ENCODE results near the gene NUBPL.
"Not testable (repeated sequence)": the region's sequence is repeated elsewhere in the genome, so short reads cannot be mapped to it uniquely, and the experiment has no call there.

NUBPL gene

DNA sequence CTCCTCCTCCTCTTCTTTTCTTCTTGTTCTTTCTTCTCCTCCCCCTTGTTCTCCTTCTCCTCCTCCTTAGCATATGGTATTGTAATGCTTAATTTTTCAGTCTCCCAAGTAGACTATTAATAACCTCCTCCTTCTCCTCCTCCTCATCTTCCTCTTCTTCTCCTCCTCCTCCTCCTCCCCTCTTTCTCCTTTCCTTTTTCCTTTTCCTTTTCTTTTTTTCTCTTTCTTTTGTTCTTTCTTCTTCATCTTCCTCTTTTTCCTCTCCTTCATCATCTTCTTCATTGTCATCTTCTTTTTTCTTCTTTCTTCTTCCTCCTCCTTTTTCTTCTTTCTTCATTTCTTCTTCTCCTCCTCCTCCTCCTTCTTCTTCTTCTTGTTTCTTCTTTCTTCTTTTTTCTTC, 264.3 kb downstream of the NUBPL start:
- H3K9me3 Mint-ChIP-seq: no peaks in the 10 kb centered on the region
- DNase-seq (ENCODE audit: low spot score in 2 of 2) (no peak), ATAC-seq (no peak)
- no peak overlapping the region for H3K27ac Mint-ChIP-seq
- H3K4me1 Mint-ChIP-seq: no peaks in the 10 kb centered on the region
- no peak overlapping the region for H3K4me3 Mint-ChIP-seq
- peaks cover 6% of the 10 kb centered on the region for H3K36me3 Mint-ChIP-seq

DNA sequence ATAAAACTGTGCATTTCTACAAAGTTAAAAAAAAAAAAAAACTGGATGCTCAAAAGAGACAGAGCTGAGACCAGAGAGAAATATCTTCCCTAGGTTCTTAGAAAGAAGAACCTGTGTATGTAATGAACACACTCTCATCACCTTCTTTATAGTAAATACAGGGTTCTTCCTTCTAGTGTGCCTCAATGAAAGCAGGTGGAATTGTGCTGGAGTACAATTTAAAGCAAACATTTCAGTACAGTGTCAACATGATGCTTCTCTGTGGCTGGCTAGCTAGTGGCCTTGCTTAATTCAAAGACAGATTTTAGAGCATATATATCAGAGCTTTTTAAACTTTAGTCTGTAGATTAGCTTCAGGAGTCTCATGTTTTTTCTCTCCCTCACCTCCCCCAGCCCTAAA, 266.1 kb downstream of the NUBPL start:
- Mint-ChIP-seq H3K36me3 (peaks cover 6% of the 10 kb centered on the region), H3K4me3 (no peak overlapping the region), H3K9me3 (no peaks in the 10 kb centered on the region), H3K4me1 (no peaks in the 10 kb centered on the region), H3K27ac (no peak overlapping the region)
- ATAC-seq: no peak
- DNase-seq (ENCODE audit: low spot score in 2 of 2): no peak

- Mint-ChIP-seq H3K36me3 (peaks cover 6% of the 10 kb centered on the region), H3K9me3 (no peaks in the 10 kb centered on the region), H3K4me3 (no peak overlapping the region), H3K27ac (no peak overlapping the region), H3K4me1 (no peaks in the 10 kb centered on the region)
- no peak for ATAC-seq
- DNase-seq (ENCODE audit: low spot score in 2 of 2): no peak
These were observed 268.0 kb downstream of the NUBPL start for GRCh38 chr14:31828946-31829868.

DNA sequence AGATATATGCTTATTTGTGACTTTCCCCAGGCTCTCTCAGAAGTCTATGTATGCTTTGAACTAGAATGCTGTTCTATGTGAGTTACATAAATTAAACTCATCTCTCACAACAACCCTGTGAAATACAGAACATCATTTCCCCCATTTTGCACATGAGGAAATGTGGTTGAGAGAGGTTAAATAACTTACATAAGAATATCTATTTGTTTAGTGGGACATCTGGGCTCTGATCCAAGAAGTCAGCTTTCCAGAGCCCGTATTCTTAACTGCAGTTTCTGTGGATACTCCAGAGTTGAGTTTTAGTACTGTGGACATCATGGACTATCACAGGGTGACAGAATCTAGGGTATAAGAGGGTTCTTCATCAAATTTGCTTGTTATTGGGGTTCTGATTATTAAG, 273.4 kb downstream of the NUBPL start:
- no peak overlapping the region for H3K4me3 Mint-ChIP-seq
- ATAC-seq (no peak), DNase-seq (ENCODE audit: low spot score in 2 of 2) (no peak)
- no peaks in the 10 kb centered on the region for H3K36me3 Mint-ChIP-seq
- no peaks in the 10 kb centered on the region for H3K4me1 Mint-ChIP-seq
- H3K9me3 Mint-ChIP-seq: no peaks in the 10 kb centered on the region
- no peak overlapping the region for H3K27ac Mint-ChIP-seq

- H3K9me3 Mint-ChIP-seq: no peaks in the 10 kb centered on the region
- no peak overlapping the region for H3K4me3 Mint-ChIP-seq
- no peak overlapping the region for H3K27ac Mint-ChIP-seq
- H3K36me3 Mint-ChIP-seq: no peaks in the 10 kb centered on the region
- DNase-seq (ENCODE audit: low spot score in 2 of 2): no peak
- peak; percentile 13 for ATAC-seq
- H3K4me1 Mint-ChIP-seq: no peaks in the 10 kb centered on the region
These were observed 273.8 kb downstream of the NUBPL start for GRCh38 chr14:31835049-31835448.

DNA sequence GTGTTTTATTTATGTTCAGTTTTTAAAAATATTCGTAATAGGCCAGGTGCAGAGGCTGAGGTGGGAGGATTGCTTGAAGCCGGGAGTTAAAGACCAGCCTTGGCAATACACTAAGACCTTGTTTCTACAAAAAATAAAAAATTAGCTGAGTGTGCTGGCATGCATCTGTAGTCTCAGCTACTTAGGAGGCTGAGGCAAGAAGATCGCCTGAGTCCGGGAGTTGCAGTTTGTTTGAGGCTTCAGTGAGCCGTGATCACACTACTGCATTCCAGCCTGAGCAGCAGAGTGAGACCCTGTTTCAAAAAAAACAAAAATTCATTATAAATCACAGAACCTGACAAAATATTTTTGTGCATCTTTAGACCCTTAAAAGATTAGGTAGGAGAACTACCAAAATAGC, 275.8 kb downstream of the NUBPL start:
- Mint-ChIP-seq H3K4me1 (no peaks in the 10 kb centered on the region), H3K36me3 (no peaks in the 10 kb centered on the region), H3K9me3 (no peaks in the 10 kb centered on the region), H3K4me3 (no peak overlapping the region), H3K27ac (no peak overlapping the region)
- DNase-seq (ENCODE audit: low spot score in 2 of 2): no peak
- no peak for ATAC-seq

- H3K4me1 Mint-ChIP-seq: no peaks in the 10 kb centered on the region
- ATAC-seq (no peak), DNase-seq (ENCODE audit: low spot score in 2 of 2) (no peak)
- no peak overlapping the region for H3K27ac Mint-ChIP-seq
- H3K36me3 Mint-ChIP-seq: peaks cover 8% of the 10 kb centered on the region
- no peak overlapping the region for H3K4me3 Mint-ChIP-seq
- no peaks in the 10 kb centered on the region for H3K9me3 Mint-ChIP-seq
These were observed 281.7 kb downstream of the NUBPL start for GRCh38 chr14:31842899-31843298.

- DNase-seq (ENCODE audit: low spot score in 2 of 2) (no peak), ATAC-seq (no peak)
- H3K27ac Mint-ChIP-seq: no peak overlapping the region
- no peaks in the 10 kb centered on the region for H3K4me1 Mint-ChIP-seq
- H3K4me3 Mint-ChIP-seq: no peak overlapping the region
- H3K36me3 Mint-ChIP-seq: peaks cover 8% of the 10 kb centered on the region
- H3K9me3 Mint-ChIP-seq: no peaks in the 10 kb centered on the region
These were observed 282.3 kb downstream of the NUBPL start for GRCh38 chr14:31843361-31844091.

DNA sequence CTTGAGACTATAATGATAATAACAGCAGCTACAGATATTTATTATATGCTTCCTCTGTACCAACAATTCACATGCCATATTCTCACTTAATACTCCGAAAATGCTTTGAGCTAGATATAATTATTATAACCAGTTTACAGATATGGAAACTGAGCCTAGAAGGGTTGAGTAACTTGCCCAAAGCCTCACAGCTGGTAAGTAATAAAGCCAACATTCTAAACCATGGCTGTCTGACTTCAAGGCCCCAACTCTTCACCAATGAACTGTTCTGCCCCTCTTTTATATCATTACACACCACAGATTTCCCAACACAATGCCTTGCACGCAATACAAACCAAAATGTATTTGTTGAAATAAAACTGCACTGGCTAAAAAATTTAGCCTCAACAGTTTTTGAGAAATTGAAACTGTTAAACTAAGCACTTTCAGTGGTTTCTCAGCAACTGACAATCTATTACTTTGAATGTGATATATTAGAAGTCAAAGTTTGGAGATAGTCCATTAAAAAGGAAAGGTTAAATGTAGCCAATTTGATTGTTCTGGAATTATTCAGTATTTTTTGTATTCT, 293.4 kb downstream of the NUBPL start:
- no peak overlapping the region for H3K4me3 Mint-ChIP-seq
- no peaks in the 10 kb centered on the region for H3K4me1 Mint-ChIP-seq
- peaks cover 4% of the 10 kb centered on the region for H3K9me3 Mint-ChIP-seq
- no peak overlapping the region for H3K27ac Mint-ChIP-seq
- DNase-seq (ENCODE audit: low spot score in 2 of 2) (no peak), ATAC-seq (no peak)
- no peaks in the 10 kb centered on the region for H3K36me3 Mint-ChIP-seq

DNA sequence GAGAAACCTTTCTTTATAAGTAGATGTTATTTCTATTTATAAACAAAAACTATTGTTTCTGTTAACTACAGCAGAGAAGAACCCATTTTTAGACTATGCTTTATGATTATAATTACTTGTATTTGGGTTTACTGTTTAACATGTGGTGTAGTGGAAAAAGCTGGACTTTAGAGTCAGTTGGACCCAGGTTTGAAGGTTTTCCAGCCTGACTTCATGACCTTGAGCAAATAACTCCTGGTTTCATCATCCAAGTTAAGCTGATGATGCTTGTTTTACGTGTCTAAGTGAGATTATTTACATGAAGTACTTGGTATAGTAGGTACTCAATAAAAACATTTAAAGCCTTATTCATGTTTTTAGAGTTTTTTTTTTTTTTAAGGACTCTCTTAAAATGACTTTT, 294.1 kb downstream of the NUBPL start:
- no peak for DNase-seq (ENCODE audit: low spot score in 2 of 2)
- no peak overlapping the region for H3K27ac Mint-ChIP-seq
- no peak overlapping the region for H3K4me3 Mint-ChIP-seq
- no peaks in the 10 kb centered on the region for H3K4me1 Mint-ChIP-seq
- ATAC-seq: no peak
- H3K36me3 Mint-ChIP-seq: no peaks in the 10 kb centered on the region
- peaks cover 4% of the 10 kb centered on the region for H3K9me3 Mint-ChIP-seq

GRCh38 chr14:31856003-31856402, 294.8 kb downstream of the NUBPL start:
- H3K9me3 Mint-ChIP-seq; ATAC-seq; H3K27ac Mint-ChIP-seq; H3K4me1 Mint-ChIP-seq; H3K36me3 Mint-ChIP-seq; H3K4me3 Mint-ChIP-seq; DNase-seq (ENCODE audit: low spot score in 2 of 2): not testable (repeated sequence)

- H3K27ac Mint-ChIP-seq: no peak overlapping the region
- H3K4me3 Mint-ChIP-seq: no peak overlapping the region
- no peak for DNase-seq (ENCODE audit: low spot score in 2 of 2)
- ATAC-seq: no peak
- H3K9me3 Mint-ChIP-seq: peaks cover 9% of the 10 kb centered on the region
- H3K4me1 Mint-ChIP-seq: no peaks in the 10 kb centered on the region
- H3K36me3 Mint-ChIP-seq: no peaks in the 10 kb centered on the region
These were observed 297.7 kb downstream of the NUBPL start for GRCh38 chr14:31858868-31859267.

DNA sequence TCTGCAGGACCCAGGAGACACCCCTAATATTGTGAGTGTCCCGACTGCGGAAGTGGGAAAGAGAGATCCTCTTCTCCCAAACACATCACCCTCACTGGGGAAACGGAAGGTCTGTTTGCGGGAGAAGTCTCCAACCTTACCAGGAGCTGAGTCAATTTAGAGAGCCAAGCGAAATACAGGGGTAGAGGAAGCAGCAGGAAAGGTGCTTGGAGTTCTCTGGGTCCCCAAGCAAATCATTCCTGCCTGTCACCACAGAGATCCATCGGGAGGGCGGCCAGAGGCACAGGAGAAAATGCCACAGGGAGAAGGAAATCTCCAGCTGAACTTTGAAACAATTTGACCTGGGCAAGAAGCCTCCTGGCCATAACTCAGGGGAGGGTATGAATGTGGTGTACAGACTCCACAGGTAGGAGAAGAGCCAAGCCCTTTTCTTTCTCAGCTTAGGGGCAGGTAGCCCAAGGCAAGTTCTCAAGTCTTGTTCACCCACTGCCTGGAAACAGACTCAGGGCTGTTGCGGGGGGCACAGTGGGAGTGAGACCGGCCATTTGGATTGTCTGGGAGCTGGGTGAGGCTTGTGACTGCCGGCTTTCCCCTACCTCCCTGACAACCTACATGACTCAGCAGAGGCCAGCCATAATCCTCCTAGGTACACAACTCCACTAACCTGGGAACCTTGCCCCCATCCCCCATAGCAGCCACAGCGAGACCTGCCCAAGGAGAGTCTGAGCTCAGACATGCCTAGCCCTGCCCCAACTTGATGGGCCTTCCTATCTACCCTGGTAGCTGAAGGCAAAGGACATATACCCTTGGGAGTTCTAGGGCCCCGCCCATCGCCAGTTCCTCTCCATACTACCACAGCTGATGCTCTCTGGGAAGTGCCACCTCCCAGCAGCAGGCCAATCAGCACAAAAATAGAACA, 304.0 kb downstream of the NUBPL start:
- H3K36me3 Mint-ChIP-seq: no peaks in the 10 kb centered on the region
- DNase-seq (ENCODE audit: low spot score in 2 of 2): no peak
- no peak overlapping the region for H3K4me3 Mint-ChIP-seq
- ATAC-seq: no peak
- no peak overlapping the region for H3K27ac Mint-ChIP-seq
- H3K9me3 Mint-ChIP-seq: peaks cover 27% of the 10 kb centered on the region
- H3K4me1 Mint-ChIP-seq: no peaks in the 10 kb centered on the region

- Mint-ChIP-seq H3K27ac (no peak overlapping the region), H3K36me3 (no peaks in the 10 kb centered on the region), H3K4me1 (no peaks in the 10 kb centered on the region), H3K4me3 (no peak overlapping the region), H3K9me3 (peaks cover 29% of the 10 kb centered on the region)
- DNase-seq (ENCODE audit: low spot score in 2 of 2): no peak
- ATAC-seq: no peak
These were observed 306.4 kb downstream of the NUBPL start for GRCh38 chr14:31867570-31867969.

- not testable (repeated sequence) for H3K4me3 Mint-ChIP-seq; DNase-seq (ENCODE audit: low spot score in 2 of 2); H3K27ac Mint-ChIP-seq; H3K36me3 Mint-ChIP-seq; ATAC-seq; H3K4me1 Mint-ChIP-seq
- H3K9me3 Mint-ChIP-seq: peaks cover 28% of the 10 kb centered on the region
These were observed 306.9 kb downstream of the NUBPL start for GRCh38 chr14:31868096-31868495.
